Amygdala (tissue), 56 donors: ENCODE results near the gene COG5.
"Not testable (repeated sequence)": the region's sequence is repeated elsewhere in the genome, so short reads cannot be mapped to it uniquely, and the experiment has no call there.

Experiments used
- DNase-seq, 56 donors: peaks; one replicate each; lab custom pipeline; 2025; lab: John Stamatoyannopoulos, UW

Gene COG5

GRCh38 chr7:107294182-107294581 lies 269.5 kb downstream of the COG5 start:
- no peak for DNase-seq

- no peak for DNase-seq
These were observed 271.1 kb downstream of the COG5 start for GRCh38 chr7:107292591-107292990.

GRCh38 chr7:107291434-107291833 lies 272.3 kb downstream of the COG5 start:
- no peak for DNase-seq

GRCh38 chr7:107286751-107287621 lies 276.7 kb downstream of the COG5 start:
- DNase-seq, result peak in 4 of 56 donors; percentile 1 to 16 (median 10)

- no peak for DNase-seq
These were observed 278.7 kb downstream of the COG5 start for GRCh38 chr7:107284911-107285479.

GRCh38 chr7:107277331-107277730 lies 286.4 kb downstream of the COG5 start:
- DNase-seq, result no peak

GRCh38 chr7:107276220-107276827 lies 287.4 kb downstream of the COG5 start:
- DNase-seq, result no peak

- no peak for DNase-seq
These were observed 289.2 kb downstream of the COG5 start for GRCh38 chr7:107274506-107274905.

- DNase-seq, result no peak
These were observed 293.9 kb downstream of the COG5 start for GRCh38 chr7:107269790-107270189.

- DNase-seq, result no peak
These were observed 295.1 kb downstream of the COG5 start for GRCh38 chr7:107268594-107268993.

GRCh38 chr7:107267138-107267537 lies 296.6 kb downstream of the COG5 start:
- DNase-seq, result no peak

- DNase-seq, result no peak
These were observed 299.0 kb downstream of the COG5 start for GRCh38 chr7:107264723-107265122.

GRCh38 chr7:107262857-107263256 lies 300.9 kb downstream of the COG5 start:
- DNase-seq, result no peak

- DNase-seq, result no peak
These were observed 305.0 kb downstream of the COG5 start for GRCh38 chr7:107258737-107259136.

- no peak for DNase-seq
These were observed 308.1 kb downstream of the COG5 start for GRCh38 chr7:107255602-107256001.

GRCh38 chr7:107254398-107254985 lies 309.2 kb downstream of the COG5 start:
- no peak for DNase-seq

GRCh38 chr7:107253599-107253998 lies 310.1 kb downstream of the COG5 start:
- peak in 1 of 56 donors; percentile 19 for DNase-seq

- no peak for DNase-seq
These were observed 311.8 kb downstream of the COG5 start for GRCh38 chr7:107251963-107252362.

GRCh38 chr7:107248551-107249316 lies 315.0 kb downstream of the COG5 start:
- no peak for DNase-seq

GRCh38 chr7:107246836-107247235 lies 316.9 kb downstream of the COG5 start:
- not testable (repeated sequence) for DNase-seq
